ENCODE data around the gene CDC37. TPM values are rescaled to one million over a fixed set of nuclear protein-coding genes. Genes with fewer than 3 reads are reported as not detected.

The CDC37 gene
- 172 and 173 TPM in 2 replicates for total RNA-seq

- Mint-ChIP-seq H3K4me3 (peak within 1 kb of the TSS; percentile 95), H3K36me3 (ENCODE audit: low read depth) (peaks cover 17% of the 10 kb centered on the region), H3K27me3 (no peaks in the 10 kb centered on the region), H3K9me3 (no peaks in the 10 kb centered on the region), H3K4me1 (peaks cover 75% of the 10 kb centered on the region), H3K27ac (peak within 1 kb of the TSS; percentile 85)
- intact Hi-C loops (cut with micrococcal nuclease) = loop anchor here (1.0 to 5.0 kb wide), 11 partner anchors 13 to 292 kb away; partner anchors contain the start of genes ICAM1, ILF3 and KRI1
- no peak for TF ChIP-seq CTCF (IDR thresholded peaks at IDR 0.05)
- ATAC-seq (ENCODE audit: low read depth) (peak; percentile 80), DNase-seq (peak; percentile 99)
- ChIA-PET POLR2A (interaction anchor here (0.6 to 24.9 kb wide), 12 partner anchors 9 to 204 kb away, joined by 3 to 541 read pairs (median 4); partner anchors contain the start of genes ICAM1, ICAM5, KEAP1 and KRI1), CTCF (interaction anchor here (0.7 to 6.4 kb wide), 20 partner anchors 11 to 298 kb away, joined by 3 to 84 read pairs (median 5); partner anchors contain the start of genes ICAM1, PDE4A, QTRT1 and TYK2)
These were observed at the start of gene CDC37 for GRCh38 chr19:10403137-10404021. TSS of gene CDC37 (minus strand) at chr19:10403542. CDS start at chr19:10403479, 63 bp downstream.

DNA sequence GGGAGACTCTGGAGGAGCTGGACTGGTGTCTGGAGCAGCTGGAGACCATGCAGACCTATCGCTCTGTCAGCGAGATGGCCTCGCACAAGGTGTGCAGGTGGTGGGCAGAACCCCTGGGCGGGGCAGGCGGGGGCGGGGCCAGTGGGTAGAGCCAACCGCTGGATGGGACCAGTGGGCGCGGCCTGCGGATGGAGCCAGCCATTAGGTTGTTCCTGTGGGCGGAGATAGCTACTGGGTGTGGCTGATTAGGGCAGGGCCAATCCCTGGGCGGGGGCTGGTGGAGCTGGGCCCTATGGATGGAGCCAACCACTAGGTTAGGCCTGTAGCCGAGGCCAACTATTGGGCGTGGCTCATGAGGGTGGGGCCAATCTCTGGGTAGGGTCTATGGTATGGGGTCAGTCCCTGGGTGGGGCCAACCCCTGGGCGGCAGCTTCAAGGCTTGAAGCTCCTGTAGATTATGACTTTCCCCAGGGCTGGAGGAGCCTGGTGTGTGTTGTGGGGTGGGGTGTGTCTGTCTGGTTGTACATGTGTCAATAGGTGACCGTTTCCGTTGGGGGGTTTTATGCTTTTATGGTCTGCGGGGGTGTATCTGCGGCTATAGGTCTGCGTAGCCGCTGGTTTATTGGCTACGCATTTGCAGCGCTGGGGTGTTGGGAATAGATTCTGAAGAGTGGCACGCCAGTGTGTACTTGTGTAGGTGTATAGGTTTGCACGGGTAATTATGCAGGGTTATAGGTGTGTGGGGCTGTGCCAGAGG lies 47.7 kb upstream of the CDC37 start:
- H3K9me3 Mint-ChIP-seq = no peaks in the 10 kb centered on the region
- no peaks in the 10 kb centered on the region for H3K27me3 Mint-ChIP-seq
- ChIA-PET POLR2A (no interaction called here), CTCF (interaction anchor here (1.4 kb wide), 1 partner anchor 48 kb away, joined by 3 read pairs; the partner anchor contains the start of gene CDC37)
- no peaks in the 10 kb centered on the region for H3K36me3 Mint-ChIP-seq (ENCODE audit: low read depth)
- intact Hi-C loops (cut with micrococcal nuclease) = no loop called here
- ATAC-seq (ENCODE audit: low read depth) (no peak), DNase-seq (no peak)
- no peak for TF ChIP-seq CTCF (IDR thresholded peaks at IDR 0.05)
- no peak overlapping the region for H3K27ac Mint-ChIP-seq
- H3K4me1 Mint-ChIP-seq = peaks cover 6% of the 10 kb centered on the region
- no peak overlapping the region for H3K4me3 Mint-ChIP-seq

DNA sequence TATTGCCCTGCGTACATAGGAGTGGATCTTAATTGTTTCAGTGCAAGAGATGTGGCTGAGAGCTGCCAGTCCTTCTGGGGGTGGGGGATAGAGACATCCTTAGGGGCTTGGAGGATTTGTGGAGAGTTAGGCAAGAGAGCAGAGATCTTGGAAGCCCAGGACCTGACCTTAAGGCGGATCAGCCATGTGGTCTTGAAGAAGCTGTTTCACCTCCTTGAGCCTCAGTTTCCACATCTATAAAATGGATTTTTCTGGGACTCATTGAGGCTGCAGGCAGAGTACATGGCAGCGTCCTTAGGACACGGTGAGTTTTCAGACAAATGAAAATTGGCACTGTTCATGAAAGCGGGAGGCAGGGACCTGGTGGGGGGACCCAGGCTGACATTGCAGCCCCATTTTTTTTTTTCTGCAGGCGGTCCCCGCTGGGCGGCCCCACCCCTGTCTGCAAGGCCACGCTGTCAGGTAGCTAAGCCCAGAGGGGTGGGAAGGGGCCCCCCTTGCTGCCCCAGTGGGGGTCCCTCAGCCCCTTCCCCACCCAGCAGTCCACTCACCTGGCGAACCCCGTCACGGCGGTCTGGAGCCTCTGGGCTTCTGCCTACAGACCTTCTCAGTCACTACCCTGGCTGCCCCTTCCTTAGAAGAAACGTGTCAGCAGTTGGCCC lies 47.0 kb upstream of the CDC37 start:
- CTCF ChIA-PET = interaction anchor here (0.6 to 1.4 kb wide), 2 partner anchors 16 to 47 kb away, joined by 3 read pairs; partner anchors contain the start of gene CDC37
- Mint-ChIP-seq H3K36me3 (ENCODE audit: low read depth) (no peaks in the 10 kb centered on the region), H3K9me3 (no peaks in the 10 kb centered on the region), H3K27me3 (no peaks in the 10 kb centered on the region), H3K4me3 (no peak overlapping the region), H3K4me1 (peaks cover 7% of the 10 kb centered on the region), H3K27ac (no peak overlapping the region)
- DNase-seq (no peak), ATAC-seq (ENCODE audit: low read depth) (no peak)
- intact Hi-C loops (cut with micrococcal nuclease) = no loop called here
- TF ChIP-seq CTCF (IDR thresholded peaks at IDR 0.05) = no peak
- POLR2A ChIA-PET = no interaction called here

GRCh38 chr19:10449037-10449436 lies 45.7 kb upstream of the CDC37 start:
- Mint-ChIP-seq H3K27me3 (no peaks in the 10 kb centered on the region), H3K4me1 (peaks cover 7% of the 10 kb centered on the region), H3K9me3 (no peaks in the 10 kb centered on the region), H3K36me3 (ENCODE audit: low read depth) (no peaks in the 10 kb centered on the region), H3K27ac (no peak overlapping the region), H3K4me3 (no peak overlapping the region)
- TF ChIP-seq CTCF (IDR thresholded peaks at IDR 0.05) = no peak
- CTCF ChIA-PET = no interaction called here
- intact Hi-C loops (cut with micrococcal nuclease) = no loop called here
- no peak for ATAC-seq (ENCODE audit: low read depth)
- DNase-seq = no peak
- POLR2A ChIA-PET = no interaction called here
